Left ventricle myocardium inferior (tissue), 1 donor: Measurements from ENCODE around the gene UST. TPM values are rescaled to one million over a fixed set of nuclear protein-coding genes. Genes with fewer than 3 reads are reported as not detected.

Experiments
- DNase-seq: peaks from one replicate; pipeline ENCODE4 v3.0.0-alpha.2; 2020
- H3K27ac ChIP-seq: fragments of 200-600 bp; replicated peaks from 2 replicates; pipeline ENCODE4 v1.8.0; 2021
- H3K27me3 ChIP-seq: fragments of 200-600 bp; 2 replicates; pipeline ENCODE4 v1.8.0; 2021; ENCODE audit warnings: low read depth
- H3K36me3 ChIP-seq: fragments of 200-600 bp; 2 replicates; pipeline ENCODE4 v1.8.0; 2021
- H3K4me1 ChIP-seq: fragments of 200-600 bp; 2 replicates; pipeline ENCODE4 v1.8.0; 2021
- H3K4me3 ChIP-seq: fragments of 200-600 bp; 2 replicates; pipeline ENCODE4 v1.8.0; 2021; ENCODE audit warnings: mild to moderate bottlenecking, moderate library complexity
- H3K9me3 ChIP-seq: fragments of 200-600 bp; replicated peaks from 2 replicates; pipeline ENCODE4 v1.8.0; 2021
- CTCF ChIP-seq: fragments of 200-600 bp; IDR thresholded peaks from 2 replicates; pipeline ENCODE4 v1.8.0; 2021; ENCODE audit warnings: antibody characterized with exemption, mild to moderate bottlenecking, borderline replicate concordance
- intact Hi-C: fragments of 100-400 bp; cut with micrococcal nuclease; formaldehyde crosslinking; loops from one replicate; pipeline ENCODE4 v1.11.0; 2022
- total RNA-seq: library from RNA; stranded (reverse); fragmentation: NEBNext Ultra II Directional; extraction: Animal tissue kit (Norgen Biotek cat#: 25700); gene quantifications from one replicate; pipeline ENCODE4 v1.2.1, GENCODE V29; 2021
- donor health status: DM: no; HTN: yes; CAD: no; lungs with severe emphysema.

UST gene
- total RNA-seq, 1 donor from 2014 or later = 3.3 TPM

- no peaks in the 10 kb centered on the region for H3K36me3 ChIP-seq
- intact Hi-C loops = loop anchor here (5.0 kb wide), 1 partner anchor 352 kb away; no protein-coding TSS in a partner anchor
- H3K27me3 ChIP-seq = no peaks in the 10 kb centered on the region
- H3K27ac ChIP-seq = peak overlapping the region; percentile 79
- H3K4me1 ChIP-seq = peaks cover 26% of the 10 kb centered on the region
- no peak overlapping the region for H3K4me3 ChIP-seq
- no peaks in the 10 kb centered on the region for H3K9me3 ChIP-seq
- peak; percentile 68 for DNase-seq
- TF ChIP-seq CTCF = no peak
Observed at GRCh38 chr6:149079911-149080491, 333.2 kb downstream of the UST start.

GRCh38 chr6:149080511-149080910 lies 333.7 kb downstream of the UST start:
- intact Hi-C loops = loop anchor here (5.0 kb wide), 1 partner anchor 352 kb away; no protein-coding TSS in a partner anchor
- peaks cover 26% of the 10 kb centered on the region for H3K4me1 ChIP-seq
- no peaks in the 10 kb centered on the region for H3K27me3 ChIP-seq
- H3K27ac ChIP-seq = peak overlapping the region; percentile 79
- DNase-seq = no peak
- TF ChIP-seq CTCF = no peak
- no peaks in the 10 kb centered on the region for H3K9me3 ChIP-seq
- H3K36me3 ChIP-seq = no peaks in the 10 kb centered on the region
- no peak overlapping the region for H3K4me3 ChIP-seq

- Histone ChIP-seq H3K9me3 (no peaks in the 10 kb centered on the region), H3K27me3 (no peaks in the 10 kb centered on the region), H3K27ac (peak overlapping the region; percentile 79), H3K4me3 (no peak overlapping the region), H3K4me1 (peaks cover 21% of the 10 kb centered on the region), H3K36me3 (no peaks in the 10 kb centered on the region)
- DNase-seq = no peak
- intact Hi-C loops = loop anchor here (5.0 kb wide), 1 partner anchor 351 kb away; no protein-coding TSS in a partner anchor
- TF ChIP-seq CTCF = no peak
Observed at GRCh38 chr6:149081281-149081680, 334.5 kb downstream of the UST start.

- H3K36me3 ChIP-seq = no peaks in the 10 kb centered on the region
- intact Hi-C loops = loop anchor here (5.0 kb wide), 1 partner anchor 350 kb away; no protein-coding TSS in a partner anchor
- no peaks in the 10 kb centered on the region for H3K9me3 ChIP-seq
- peaks cover 20% of the 10 kb centered on the region for H3K4me1 ChIP-seq
- peak; percentile 88 for TF ChIP-seq CTCF
- H3K27ac ChIP-seq = no peak overlapping the region
- peak; percentile 74 for DNase-seq
- peaks cover 4% of the 10 kb centered on the region for H3K27me3 ChIP-seq
- no peak overlapping the region for H3K4me3 ChIP-seq
Observed at GRCh38 chr6:149082320-149082719, 335.5 kb downstream of the UST start.

- Histone ChIP-seq H3K27me3 (peaks cover 18% of the 10 kb centered on the region), H3K4me3 (no peak overlapping the region)
- intact Hi-C loops = loop anchor here (5.0 kb wide), 1 partner anchor 348 kb away; no protein-coding TSS in a partner anchor
Observed at GRCh38 chr6:149084026-149084425, 337.2 kb downstream of the UST start.

More at GRCh38 chr6:149084026-149084425, 337.2 kb downstream of the UST start:
- no peak for TF ChIP-seq CTCF
- Histone ChIP-seq H3K9me3 (no peaks in the 10 kb centered on the region), H3K27ac (no peak overlapping the region), H3K4me1 (peaks cover 20% of the 10 kb centered on the region), H3K36me3 (no peaks in the 10 kb centered on the region)
- DNase-seq = no peak
